ENCODE measurements around the gene WWTR1. TPM values are rescaled to one million over a fixed set of nuclear protein-coding genes. Genes with fewer than 3 reads are reported as not detected.

Gene WWTR1
- total and polyA plus RNA-seq, 2 of the 8 experiments (the other 6 are each of a cell fraction or from before 2014, with no cell fraction given): 15.7 to 18.6 TPM

- 100% methylated on average over 1 of the region's 1 CpG; no CpG with 5 or more reads in 1 of the 2 experiments for WGBS, 2 experiments (ENCODE audit: extremely low coverage in 1 of 2, insufficient coverage in 1 of 2, insufficient read length in 1 of 2, insufficient replicate concordance in 2 of 2, low coverage in 1 of 2, low lambda C conversion rate in 2 of 2, missing lambda C conversion rate in 1 of 2)
- no peak overlapping the region for H3K56ac ChIP-seq (replicated peaks; ENCODE audit: insufficient read length, low read depth, low read length)
- TF ChIP-seq EZH2 (IDR thresholded peaks at IDR 0.05; ENCODE audit: low read depth, low read length, severe bottlenecking) (no peak), MAX (IDR thresholded peaks at IDR 0.05) (no peak), NANOG (IDR thresholded peaks at IDR 0.05; ENCODE audit: insufficient read depth, low read depth, low read length, poor library complexity, severe bottlenecking) (no peak), RNF2 (IDR thresholded peaks at IDR 0.05; ENCODE audit: borderline replicate concordance, low read depth, low read length, missing control alignments, poor library complexity, severe bottlenecking) (no peak), SP4 (IDR thresholded peaks at IDR 0.05; ENCODE audit: low read length) (no peak), BRCA1 (IDR thresholded peaks at IDR 0.05; ENCODE audit: low read depth, low read length) (no peak), GTF2F1 (IDR thresholded peaks at IDR 0.05; ENCODE audit: borderline replicate concordance, low read depth, low read length) (no peak), SRF (IDR thresholded peaks at IDR 0.05; ENCODE audit: low read depth, low read length) (no peak), EGR1 (IDR thresholded peaks at IDR 0.05; ENCODE audit: borderline replicate concordance, low read depth, low read length) (no peak), RFX5 (IDR thresholded peaks at IDR 0.05; ENCODE audit: borderline replicate concordance, low read depth, low read length) (no peak), TCF12 (IDR thresholded peaks at IDR 0.05; ENCODE audit: low read depth, low read length) (no peak)
Measured at GRCh38 chr3:149663966-149664365, 6.1 kb upstream of the WWTR1 start.

More at GRCh38 chr3:149663966-149664365, 6.1 kb upstream of the WWTR1 start:
- FAIRE-seq (no peak), DNase-seq (ENCODE audit: low read depth in 1 of 2, low spot score in 2 of 2) (no peak)
- Histone ChIP-seq H3K23ac (ENCODE audit: insufficient read length) (no peak overlapping the region), H2BK12ac (ENCODE audit: low read depth, low read length) (no peak overlapping the region), H4K5ac (ENCODE audit: insufficient read length, low read depth, low read length) (no peak overlapping the region), H3K36me3 (ENCODE audit: control insufficient read depth in 2 of 4, insufficient read depth in 4 of 4, low read length in 3 of 4) (no peaks in the 10 kb centered on the region), H3K18ac (ENCODE audit: extremely low read depth, low read length) (no peak overlapping the region), H3K9ac (replicated peaks in 1 of 4; ENCODE audit: extremely low read depth in 1 of 4, low read depth in 3 of 4, low read length in 3 of 4) (no peak overlapping the region), H2BK5ac (ENCODE audit: low read depth, low read length) (no peak overlapping the region), H3K27me3 (replicated peaks in 1 of 4; ENCODE audit: control insufficient read depth in 3 of 4, extremely low read depth in 1 of 4, insufficient read depth in 3 of 4, low read length in 3 of 4) (peaks cover 0 to 3% (median 0%) of the 10 kb centered on the region in 4 experiments; a peak in 1 of 7 replicates), H2AK5ac (ENCODE audit: low read depth, low read length) (no peak overlapping the region), H3K23me2 (ENCODE audit: low read depth, low read length) (peaks cover 1% of the 10 kb centered on the region; the same call in 1 of the 2 replicates), H3K9me3 (ENCODE audit: insufficient read depth in 2 of 2, low read depth in 1 of 2, low read length in 1 of 2) (no peaks in the 10 kb centered on the region), H3K14ac (ENCODE audit: insufficient read length) (no peak overlapping the region), H4K20me1 (replicated peaks in 1 of 2; ENCODE audit: control insufficient read depth in 1 of 2, insufficient read depth in 2 of 2, low read length in 2 of 2) (no peaks in the 10 kb centered on the region), H2BK120ac (replicated peaks; ENCODE audit: low read depth, low read length) (no peak overlapping the region), H2AFZ (ENCODE audit: low read length) (no peak overlapping the region), H2BK15ac (ENCODE audit: low read length) (no peak overlapping the region), H3K4me1 (replicated peaks in 1 of 4; ENCODE audit: control insufficient read depth in 3 of 4, insufficient read depth in 4 of 4, low read length in 3 of 4) (peaks cover 0 to 7% (median 4%) of the 10 kb centered on the region in 4 experiments; a peak in 6 of 7 replicates), H3K79me2 (ENCODE audit: control insufficient read depth in 1 of 2, insufficient read depth in 2 of 2, low read length in 2 of 2) (no peaks in the 10 kb centered on the region), H3K4me3 (ENCODE audit: extremely low read depth in 1 of 4, insufficient read depth in 2 of 4, low read depth in 3 of 4, low read length in 4 of 4) (no peak overlapping the region), H3K79me1 (ENCODE audit: low read depth, low read length) (no peaks in the 10 kb centered on the region), H3K4me2 (ENCODE audit: insufficient read depth in 1 of 2, low read depth in 2 of 2, low read length in 2 of 2) (no peak overlapping the region), H2BK20ac (ENCODE audit: low read length) (no peak overlapping the region), H3K4ac (replicated peaks; ENCODE audit: insufficient read length, low read depth, low read length) (no peak overlapping the region), H4K8ac (ENCODE audit: extremely low read depth, insufficient read depth, low read length) (no peak overlapping the region), H4K91ac (replicated peaks; ENCODE audit: insufficient read length, low read length) (no peak overlapping the region), H3K27ac (ENCODE audit: low read depth, low read length) (no peak overlapping the region)
- ChIA-PET POLR2A (ENCODE audit: partially characterized antibody) (no interaction called here), CTCF (ENCODE audit: partially characterized antibody) (interaction anchor here (1.9 to 2.7 kb wide), 2 partner anchors 91 to 95 kb away, joined by 4 to 7 read pairs; no protein-coding TSS in a partner anchor)
